Measurements from ENCODE around the gene SCAMP1.

DNA sequence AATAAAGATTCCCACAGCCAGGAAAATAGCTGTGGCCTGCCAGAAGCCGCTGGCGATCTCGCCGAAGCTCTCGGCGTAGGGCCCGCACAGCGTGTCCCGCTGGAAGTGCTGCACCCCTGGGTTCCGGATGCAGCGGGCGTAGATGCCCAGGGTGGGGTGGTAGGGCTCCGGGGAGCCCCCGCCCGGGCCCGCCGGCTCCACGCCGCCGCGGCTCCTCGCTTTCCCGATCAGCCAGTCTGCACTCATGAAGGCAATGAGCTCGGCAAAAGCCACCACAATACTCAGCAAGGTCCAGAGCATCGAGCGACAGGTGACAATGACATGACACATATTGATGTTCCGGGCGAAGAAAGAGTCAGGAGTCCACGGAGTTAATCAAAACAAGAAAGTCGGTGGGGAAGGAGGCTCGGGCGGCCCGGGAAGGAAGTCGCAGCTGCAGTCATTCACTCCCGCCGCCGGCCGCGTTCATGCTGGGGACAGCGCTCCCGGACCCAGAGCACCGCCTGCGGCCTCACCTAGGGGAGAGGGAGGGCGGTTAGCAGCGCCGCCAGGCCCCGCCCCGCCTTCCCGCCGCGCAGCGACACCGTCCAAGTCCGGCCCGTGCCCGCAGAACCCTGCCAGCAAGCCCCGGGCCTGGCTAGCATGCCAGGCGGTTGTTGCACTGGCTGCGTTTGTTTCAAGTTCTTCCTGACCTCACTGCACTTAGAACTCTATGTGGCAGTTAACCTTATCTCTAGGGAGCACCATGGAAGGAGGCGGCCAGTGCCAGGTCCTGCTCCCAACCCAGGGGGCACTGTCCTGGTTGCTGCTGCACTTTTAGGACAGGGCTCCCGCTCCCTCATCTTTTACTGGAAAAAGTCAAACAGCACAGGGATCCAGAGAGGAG, 149.7 kb downstream of the SCAMP1 start:
- peak in 4 of 5 experiments; percentile 5 to 36 (median 24) for TF ChIP-seq CTCF (IDR thresholded peaks at IDR 0.05)
- peak in 1 of 2 donors; percentile 63 for TF ChIP-seq EP300 (IDR thresholded peaks at IDR 0.05)
- peak in 1 of 2 donors; percentile 5 for TF ChIP-seq POLR2A (IDR thresholded peaks at IDR 0.05)
